OCI-LY7 (cell line): ENCODE data around the gene TBC1D5. TPM values are rescaled to one million over a fixed set of nuclear protein-coding genes. Genes with fewer than 3 reads are reported as not detected.

Experiments
- BruUV-seq: library from RNA; stranded (reverse); fragments of 400-500 nt; replicated peaks from 2 replicates; lab custom pipeline; 2021; lab: Mats Ljungman, UMichigan
- CTCF ChIA-PET: fragments of 300-600 bp; sonication (Branson Sonifier 250); formaldehyde crosslinking; loops from one replicate; lab custom pipeline; 2022; ENCODE audit warnings: antibody characterized with exemption; ENCODE audit not compliant: unreplicated experiment; lab: Charles Lee
- POLR2A ChIA-PET: fragments of 300-600 bp; sonication (Branson Sonifier 250); formaldehyde crosslinking; loops from one replicate; lab custom pipeline; 2022; ENCODE audit warnings: antibody characterized with exemption; lab: Charles Lee
- DNase-seq: peaks from one replicate; pipeline ENCODE4 v3.0.0-alpha.2; 2015; ENCODE audit warnings: low spot score
- H2AFZ ChIP-seq: fragments of 200-600 bp; sonication (generic), shearing (Covaris generic); 2 replicates; pipeline ENCODE4 v1.6.1; 2014; ENCODE audit warnings: mild to moderate bottlenecking, antibody characterized with exemption, low read length, moderate library complexity
- H3K27ac ChIP-seq: fragments of 200-600 bp; sonication (generic); 2 replicates; pipeline ENCODE4 v1.5.1; 2014; ENCODE audit warnings: mixed run types, low read depth, mild to moderate bottlenecking, moderate library complexity, low read length, inconsistent platforms; ENCODE audit not compliant: poor library complexity, severe bottlenecking
- H3K36me3 ChIP-seq: fragments of 200-600 bp; sonication (generic); 2 replicates; pipeline ENCODE4 v1.6.1; 2014; ENCODE audit warnings: mild to moderate bottlenecking, antibody characterized with exemption, low read length, moderate library complexity, mixed read lengths; ENCODE audit not compliant: insufficient read depth
- H3K4me1 ChIP-seq: fragments of 200-600 bp; sonication (generic); 2 replicates; pipeline ENCODE4 v1.5.1; 2014; ENCODE audit warnings: mild to moderate bottlenecking, low read length; ENCODE audit not compliant: insufficient read depth, poor library complexity, severe bottlenecking
- H3K4me2 ChIP-seq: fragments of 200-600 bp; sonication (generic); 2 replicates; pipeline ENCODE4 v1.6.1; 2014; ENCODE audit warnings: mild to moderate bottlenecking, low read length
- H3K4me3 ChIP-seq: fragments of 200-600 bp; sonication (generic); 2 replicates; pipeline ENCODE4 v1.5.1; 2014; ENCODE audit warnings: mild to moderate bottlenecking, low read depth, low read length; ENCODE audit not compliant: poor library complexity, severe bottlenecking
- H3K79me2 ChIP-seq: fragments of 200-600 bp; sonication (generic); 2 replicates; pipeline ENCODE4 v1.6.1; 2016; ENCODE audit warnings: low read depth, mild to moderate bottlenecking, low read length, moderate library complexity, mixed read lengths; ENCODE audit not compliant: insufficient read depth
- H3K9me2 ChIP-seq: fragments of 200-600 bp; sonication (generic); 2 replicates; pipeline ENCODE4 v1.6.1; 2016; ENCODE audit warnings: mild to moderate bottlenecking, low read length, mixed read lengths; ENCODE audit not compliant: insufficient read depth
- H3K9me3 ChIP-seq: fragments of 200-600 bp; sonication (generic); 2 replicates; pipeline ENCODE4 v1.6.1; 2014; ENCODE audit warnings: mild to moderate bottlenecking, mixed run types, low read length, mixed read lengths
- H4K20me1 ChIP-seq: fragments of 200-600 bp; sonication (generic); 2 replicates; pipeline ENCODE4 v1.6.1; 2014; ENCODE audit warnings: mild to moderate bottlenecking, antibody characterized with exemption, low read length, moderate library complexity, mixed read lengths; ENCODE audit not compliant: insufficient read depth
- EZH2phosphoT487 ChIP-seq: fragments of 200-600 bp; sonication (generic); IDR thresholded peaks from 2 replicates; pipeline ENCODE4 v1.6.1; 2018; ENCODE audit warnings: low read depth, borderline replicate concordance, mild to moderate bottlenecking, mixed run types, antibody characterized with exemption, low read length, moderate library complexity, mixed read lengths
- intact Hi-C: fragments of 100-400 bp; cut with micrococcal nuclease; formaldehyde crosslinking; loops from one replicate; pipeline ENCODE4 v1.10.0; 2022; ENCODE audit not compliant: unreplicated experiment
- total RNA-seq, 2 experiments: library from RNA; depleted of rRNA in 1 of 2; stranded (reverse); fragments of >200 nt in 1 of 2; shearing (Covaris generic) in 1 of 2; gene quantifications; 2 replicates each; pipeline ENCODE4 v1.2.3, GENCODE V29; 2014 to 2022
- TF ChIP-seq, protein P1 (sequence below): fragments of 200-600 bp; sonication (generic); conservative IDR thresholded peaks from 2 replicates; pipeline ENCODE4 v1.5.1; 2014; ENCODE audit warnings: mild to moderate bottlenecking, antibody characterized with exemption, low read length, moderate library complexity, mixed read lengths

TBC1D5 gene
- total RNA-seq, 2 experiments from 2014 or later = 78.5 to 82.4 TPM

DNA sequence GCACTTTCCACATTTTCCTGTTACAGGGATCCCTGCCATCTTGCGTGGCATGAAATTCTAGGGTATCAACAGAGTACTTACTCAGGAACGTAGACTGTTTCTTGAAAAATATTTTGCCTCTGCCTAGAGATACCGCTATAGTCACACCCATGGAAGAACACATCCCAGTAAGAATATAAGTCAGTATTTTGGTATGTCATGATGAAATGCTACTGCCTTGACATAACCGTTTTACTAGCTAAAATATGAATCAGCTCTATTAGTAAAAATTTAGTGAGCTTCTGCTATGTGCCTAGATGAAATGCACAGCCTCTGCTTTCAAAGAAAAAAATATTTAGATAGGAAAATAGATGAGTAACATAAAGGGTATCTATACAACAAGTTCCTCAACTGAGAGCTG, 276.4 kb downstream of the TBC1D5 start:
- H4K20me1 ChIP-seq = no peaks in the 10 kb centered on the region
- H3K4me3 ChIP-seq = no peak overlapping the region
- H3K9me2 ChIP-seq = no peaks in the 10 kb centered on the region
- H3K79me2 ChIP-seq = no peaks in the 10 kb centered on the region
- intact Hi-C loops = no loop called here
- no peak overlapping the region for H2AFZ ChIP-seq
- H3K4me2 ChIP-seq = no peak overlapping the region
- H3K9me3 ChIP-seq = no peaks in the 10 kb centered on the region
- no peaks in the 10 kb centered on the region for H3K4me1 ChIP-seq
- ChIA-PET CTCF (no interaction called here), POLR2A (interaction anchor here (0.6 kb wide), 1 partner anchor 394 kb away, joined by 3 read pairs; no protein-coding TSS in a partner anchor)
- BruUV-seq = no TSS peak
- TF ChIP-seq, protein P1, sequence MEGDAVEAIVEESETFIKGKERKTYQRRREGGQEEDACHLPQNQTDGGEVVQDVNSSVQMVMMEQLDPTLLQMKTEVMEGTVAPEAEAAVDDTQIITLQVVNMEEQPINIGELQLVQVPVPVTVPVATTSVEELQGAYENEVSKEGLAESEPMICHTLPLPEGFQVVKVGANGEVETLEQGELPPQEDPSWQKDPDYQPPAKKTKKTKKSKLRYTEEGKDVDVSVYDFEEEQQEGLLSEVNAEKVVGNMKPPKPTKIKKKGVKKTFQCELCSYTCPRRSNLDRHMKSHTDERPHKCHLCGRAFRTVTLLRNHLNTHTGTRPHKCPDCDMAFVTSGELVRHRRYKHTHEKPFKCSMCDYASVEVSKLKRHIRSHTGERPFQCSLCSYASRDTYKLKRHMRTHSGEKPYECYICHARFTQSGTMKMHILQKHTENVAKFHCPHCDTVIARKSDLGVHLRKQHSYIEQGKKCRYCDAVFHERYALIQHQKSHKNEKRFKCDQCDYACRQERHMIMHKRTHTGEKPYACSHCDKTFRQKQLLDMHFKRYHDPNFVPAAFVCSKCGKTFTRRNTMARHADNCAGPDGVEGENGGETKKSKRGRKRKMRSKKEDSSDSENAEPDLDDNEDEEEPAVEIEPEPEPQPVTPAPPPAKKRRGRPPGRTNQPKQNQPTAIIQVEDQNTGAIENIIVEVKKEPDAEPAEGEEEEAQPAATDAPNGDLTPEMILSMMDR = no peak
- no peak for TF ChIP-seq EZH2phosphoT487
- H3K27ac ChIP-seq = no peak overlapping the region
- H3K36me3 ChIP-seq = no peaks in the 10 kb centered on the region
- no peak for DNase-seq

DNA sequence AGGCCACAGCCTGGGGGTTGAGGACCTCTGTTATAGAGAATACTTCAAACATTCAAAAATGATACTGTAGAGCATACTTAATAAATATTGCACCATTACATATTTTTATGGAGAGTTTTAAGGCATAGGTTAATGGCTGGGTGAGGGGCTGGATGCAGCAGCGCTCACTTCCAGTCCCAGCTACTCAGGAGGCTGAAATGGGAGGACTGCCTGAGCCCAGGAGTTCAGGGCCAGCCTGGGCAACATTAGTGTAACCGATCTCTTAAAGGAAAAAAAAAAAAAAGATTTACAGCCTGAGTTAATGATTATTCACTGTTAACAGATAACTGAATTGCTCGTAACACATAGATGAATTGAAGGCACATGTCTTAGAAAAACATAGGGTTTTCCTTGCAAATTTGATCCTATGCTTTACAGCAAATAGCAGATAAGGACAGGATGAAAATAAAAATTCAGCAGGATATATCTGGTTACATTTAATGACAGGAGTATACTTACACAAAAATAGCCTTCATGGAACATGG, 282.9 kb downstream of the TBC1D5 start:
- DNase-seq = no peak
- no peak overlapping the region for H3K27ac ChIP-seq
- no TSS peak for BruUV-seq
- ChIA-PET CTCF (no interaction called here), POLR2A (interaction anchor here (0.6 to 0.7 kb wide), 2 partner anchors 26 to 33 kb away, joined by 3 read pairs; no protein-coding TSS in a partner anchor)
- H3K4me3 ChIP-seq = no peak overlapping the region
- no peak overlapping the region for H2AFZ ChIP-seq
- TF ChIP-seq EZH2phosphoT487 = no peak
- TF ChIP-seq, protein P1 = no peak
- H3K4me2 ChIP-seq = no peak overlapping the region
- no peaks in the 10 kb centered on the region for H4K20me1 ChIP-seq
- no peaks in the 10 kb centered on the region for H3K79me2 ChIP-seq
- intact Hi-C loops = no loop called here
- no peaks in the 10 kb centered on the region for H3K9me2 ChIP-seq
- H3K4me1 ChIP-seq = no peaks in the 10 kb centered on the region
- H3K36me3 ChIP-seq = no peaks in the 10 kb centered on the region
- no peaks in the 10 kb centered on the region for H3K9me3 ChIP-seq

DNA sequence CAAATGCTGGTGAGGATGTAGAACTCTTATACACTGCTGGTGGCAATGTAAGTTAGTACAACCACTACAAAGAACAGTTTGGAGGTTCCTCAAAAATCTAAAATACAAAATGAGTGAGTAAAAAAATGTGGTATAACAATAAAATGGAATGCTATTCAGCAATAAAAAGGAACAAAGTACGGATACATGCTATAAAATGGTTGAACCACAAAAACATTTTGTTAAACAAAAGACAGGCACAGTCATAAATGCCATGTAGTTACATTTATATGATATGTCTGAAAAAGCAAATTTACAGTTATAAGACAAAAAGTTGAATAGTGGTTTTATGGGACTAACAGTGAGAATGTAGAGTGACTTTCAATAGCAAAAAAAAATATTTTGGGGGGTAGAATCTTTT, 285.8 kb downstream of the TBC1D5 start:
- intact Hi-C loops = no loop called here
- POLR2A ChIA-PET = no interaction called here
- BruUV-seq = no TSS peak

More for the DNA sequence above, 285.8 kb downstream of the TBC1D5 start:
- Histone ChIP-seq H4K20me1 (no peaks in the 10 kb centered on the region), H3K9me2 (no peaks in the 10 kb centered on the region), H3K79me2 (no peaks in the 10 kb centered on the region), H3K4me1 (no peaks in the 10 kb centered on the region), H3K4me3 (no peak overlapping the region), H3K9me3 (no peaks in the 10 kb centered on the region), H3K27ac (no peak overlapping the region), H2AFZ (no peak overlapping the region), H3K4me2 (no peak overlapping the region), H3K36me3 (no peaks in the 10 kb centered on the region)
- CTCF ChIA-PET = no interaction called here
- TF ChIP-seq, protein P1 = no peak
- TF ChIP-seq EZH2phosphoT487 = no peak
- DNase-seq = no peak
